IMR-90 (cell line): ENCODE results near the gene ADGRL3. TPM values are rescaled to one million over a fixed set of nuclear protein-coding genes. Genes with fewer than 3 reads are reported as not detected.

Experiments
- ATAC-seq: fragments of 200-7000 bp; cut with Tn5 transposase; 2 replicates; pipeline ENCODE4 v1.9.1; 2020; ENCODE audit warnings: low read depth, mild to moderate bottlenecking, moderate library complexity
- BruUV-seq: library from RNA; stranded (reverse); fragments of 400-500 nt; replicated peaks from 2 replicates; lab custom pipeline; 2021; lab: Mats Ljungman, UMichigan
- CTCF ChIA-PET: fragments of 300-600 bp; formaldehyde crosslinking; extraction: SDS; loops from one replicate; lab custom pipeline; 2021; ENCODE audit warnings: antibody characterized with exemption; lab: Yijun Ruan, JAX
- POLR2A ChIA-PET: fragments of 300-600 bp; sonication (Branson Sonifier 250); formaldehyde crosslinking; loops from one replicate; lab custom pipeline; 2022; ENCODE audit warnings: antibody characterized with exemption; ENCODE audit not compliant: unreplicated experiment; lab: Charles Lee
- DNase-seq: peaks from one replicate; pipeline ENCODE4 v3.0.0; 2013
- H2AFZ ChIP-seq: replicated peaks from 2 replicates; pipeline ENCODE3; 2013; ENCODE audit warnings: low read length, mild to moderate bottlenecking; ENCODE audit not compliant: poor library complexity
- H2AK5ac ChIP-seq: 2 replicates; pipeline ENCODE4 v1.6.1; 2013; ENCODE audit warnings: low read depth, low read length, inconsistent platforms
- H2AK9ac ChIP-seq: replicated peaks from 2 replicates; pipeline ENCODE3; 2013; ENCODE audit warnings: mild to moderate bottlenecking, low read depth, low read length, moderate library complexity; ENCODE audit not compliant: poor library complexity
- H2BK120ac ChIP-seq: 2 replicates; pipeline ENCODE4 v1.6.1; 2013; ENCODE audit warnings: low read depth, low read length, inconsistent platforms
- H2BK15ac ChIP-seq: 3 replicates; pipeline ENCODE4 v1.6.1; 2013; ENCODE audit warnings: low read depth, low read length, inconsistent platforms
- H2BK20ac ChIP-seq: 2 replicates; pipeline ENCODE4 v1.6.1; 2013; ENCODE audit warnings: low read depth, mild to moderate bottlenecking, inconsistent platforms, low read length, moderate library complexity
- H2BK5ac ChIP-seq: 2 replicates; pipeline ENCODE4 v1.6.1; 2013; ENCODE audit warnings: mild to moderate bottlenecking, low read depth, low read length, inconsistent platforms; ENCODE audit not compliant: poor library complexity, severe bottlenecking
- H3K14ac ChIP-seq: replicated peaks from 2 replicates; pipeline ENCODE4 v1.6.1; 2013; ENCODE audit warnings: low read depth, low read length, inconsistent platforms
- H3K18ac ChIP-seq: 2 replicates; pipeline ENCODE4 v1.6.1; 2013; ENCODE audit warnings: low read depth, low read length, control low read depth
- H3K23ac ChIP-seq: 2 replicates; pipeline ENCODE4 v1.6.1; 2013; ENCODE audit warnings: low read depth, low read length, inconsistent platforms
- H3K27ac ChIP-seq: 2 replicates; pipeline ENCODE4 v1.5.1; 2013; ENCODE audit warnings: mild to moderate bottlenecking, control low read depth, low read length; ENCODE audit not compliant: insufficient read depth
- H3K27me3 ChIP-seq: 2 replicates; pipeline ENCODE4 v1.6.1; 2013; ENCODE audit warnings: low read length; ENCODE audit not compliant: control insufficient read depth, insufficient read depth
- H3K36me3 ChIP-seq: 2 replicates; pipeline ENCODE4 v1.6.1; 2013; ENCODE audit warnings: low read length, mixed read lengths; ENCODE audit not compliant: control insufficient read depth, insufficient read depth
- H3K4ac ChIP-seq: 2 replicates; pipeline ENCODE4 v1.6.1; 2013; ENCODE audit warnings: low read depth, low read length, inconsistent platforms
- H3K4me1 ChIP-seq: 2 replicates; pipeline ENCODE4 v1.6.1; 2013; ENCODE audit warnings: low read length, mixed read lengths; ENCODE audit not compliant: control insufficient read depth, insufficient read depth
- H3K4me2 ChIP-seq: 2 replicates; pipeline ENCODE4 v1.6.1; 2013; ENCODE audit warnings: low read depth, mild to moderate bottlenecking, control low read depth, low read length, moderate library complexity
- H3K4me3 ChIP-seq: 2 replicates; pipeline ENCODE4 v1.5.1; 2013; ENCODE audit warnings: low read depth, mild to moderate bottlenecking, control low read depth, low read length, moderate library complexity; ENCODE audit not compliant: insufficient read depth
- H3K56ac ChIP-seq: 2 replicates; pipeline ENCODE4 v1.6.1; 2013; ENCODE audit warnings: low read length, inconsistent platforms; ENCODE audit not compliant: insufficient read depth; ENCODE audit errors: extremely low read depth
- H3K79me1 ChIP-seq, 2 experiments: 2 replicates each; pipeline ENCODE4 v1.6.1; 2013; ENCODE audit warnings: low read length in 2 of 2, inconsistent platforms in 1 of 2, low read depth in 1 of 2
- H3K9ac ChIP-seq: 2 replicates; pipeline ENCODE4 v1.6.1; 2013; ENCODE audit warnings: low read depth, low read length, control low read depth
- H3K9me1 ChIP-seq: 2 replicates; pipeline ENCODE4 v1.6.1; 2013; ENCODE audit warnings: low read length, inconsistent platforms; ENCODE audit not compliant: insufficient read depth
- H3K9me3 ChIP-seq: 2 replicates; pipeline ENCODE4 v1.6.1; 2013; ENCODE audit warnings: low read length; ENCODE audit not compliant: control insufficient read depth, insufficient read depth
- H4K20me1 ChIP-seq: 2 replicates; pipeline ENCODE4 v1.6.1; 2013; ENCODE audit warnings: low read length, inconsistent platforms; ENCODE audit not compliant: insufficient read depth
- H4K5ac ChIP-seq: 2 replicates; pipeline ENCODE4 v1.6.1; 2013; ENCODE audit warnings: mild to moderate bottlenecking, low read depth, low read length, control low read depth
- H4K8ac ChIP-seq, 2 experiments: 2 replicates each; pipeline ENCODE4 v1.6.1; 2013; ENCODE audit warnings: low read depth in 2 of 2, low read length in 2 of 2, control low read depth in 1 of 2, inconsistent platforms in 1 of 2
- H4K91ac ChIP-seq: 2 replicates; pipeline ENCODE4 v1.6.1; 2013; ENCODE audit warnings: low read depth, low read length, inconsistent platforms; ENCODE audit not compliant: insufficient read depth
- CEBPB ChIP-seq: IDR thresholded peaks from 2 replicates; pipeline ENCODE4 v1.6.1; 2012; ENCODE audit warnings: low read depth, low read length, improper control_type of control experiment
- CHD1 ChIP-seq: IDR thresholded peaks from 2 replicates; pipeline ENCODE4 v1.6.1; 2012; ENCODE audit warnings: low read depth, low read length, improper control_type of control experiment
- CTCF ChIP-seq: conservative IDR thresholded peaks from 2 replicates; pipeline ENCODE4 v1.5.1; 2012; ENCODE audit warnings: mild to moderate bottlenecking, low read depth, low read length, improper control_type of control experiment
- ELK1 ChIP-seq: fragments of 150-350 bp; IDR thresholded peaks from 2 replicates; pipeline ENCODE4 v1.6.1; 2016; ENCODE audit warnings: low read depth, mild to moderate bottlenecking, low read length, moderate library complexity, borderline replicate concordance
- FOS ChIP-seq: fragments of 150-350 bp; IDR thresholded peaks from 2 replicates; pipeline ENCODE4 v1.6.1; 2016; ENCODE audit warnings: low read depth, low read length
- MAFK ChIP-seq: IDR thresholded peaks from 2 replicates; pipeline ENCODE4 v1.6.1; 2012; ENCODE audit warnings: low read depth, low read length, improper control_type of control experiment
- MAZ ChIP-seq: IDR thresholded peaks from 2 replicates; pipeline ENCODE4 v1.6.1; 2012; ENCODE audit warnings: low read depth, mild to moderate bottlenecking, low read length, improper control_type of control experiment, moderate library complexity, borderline replicate concordance
- POLR2A ChIP-seq: IDR thresholded peaks from 2 replicates; pipeline ENCODE4 v1.6.1; 2012; ENCODE audit warnings: mild to moderate bottlenecking, low read depth, low read length
- RCOR1 ChIP-seq: IDR thresholded peaks from 2 replicates; pipeline ENCODE4 v1.6.1; 2012; ENCODE audit warnings: mild to moderate bottlenecking, low read length, improper control_type of control experiment; ENCODE audit not compliant: insufficient replicate concordance
- SMC3 ChIP-seq: fragments of 150-350 bp; IDR thresholded peaks from 2 replicates; pipeline ENCODE4 v1.6.1; 2016; ENCODE audit warnings: low read depth, mild to moderate bottlenecking, antibody characterized with exemption, low read length, moderate library complexity
- WGBS, 2 experiments: methylation state at CpG; one replicate each; pipeline versions ENCODE4 v1.1.5 to v1.1.7; 2013; ENCODE audit warnings: missing lambda C conversion rate in 2 of 2; ENCODE audit not compliant: insufficient read length in 1 of 2; ENCODE audit errors: extremely low coverage in 2 of 2; 5-methylcytosine and 5-hydroxymethylcytosine counted together
- dilution Hi-C: fragments of 300-500 bp; cut with HindIII; formaldehyde crosslinking; loops from one replicate; pipeline ENCODE4 v1.14.3; 2018; ENCODE audit warnings: low sequenced_read_pairs; ENCODE audit not compliant: unreplicated experiment
- in situ Hi-C: fragments of 300-500 bp; cut with MboI; formaldehyde crosslinking; loops from 3 replicates; pipeline ENCODE4 v1.14.3; 2019; ENCODE audit warnings: low sequenced_read_pairs, inconsistent platforms, mixed read lengths
- intact Hi-C: fragments of 100-400 bp; cut with micrococcal nuclease; formaldehyde crosslinking; loops from 2 replicates; pipeline ENCODE4 v1.10.0; 2022
- polyA plus RNA-seq, 3 experiments: library from polyadenylated mRNA; depleted of rRNA; stranded (reverse); fragments of >200 nt; gene quantifications; 2 replicates each; pipeline ENCODE4 v1.2.3, GENCODE V29; 2012; ENCODE audit warnings: low replicate concordance in 1 of 3
- total RNA-seq: library from RNA; depleted of rRNA; stranded (reverse); fragments of >200 nt; gene quantifications from 2 replicates; pipeline ENCODE4 v1.2.3, GENCODE V29; 2012

The ADGRL3 gene
- total and polyA plus RNA-seq, 2 of the 4 experiments (the other 2 are of a cell fraction): 0.46 to 2.5 TPM

GRCh38 chr4:61531188-61531587 lies 331.1 kb downstream of the ADGRL3 start:
- Histone ChIP-seq H3K9me3 (no peaks in the 10 kb centered on the region), H2BK120ac (no peak overlapping the region), H3K79me1 (no peaks in the 10 kb centered on the region), H4K91ac (no peak overlapping the region), H3K9me1 (no peaks in the 10 kb centered on the region), H3K36me3 (no peaks in the 10 kb centered on the region), H3K56ac (no peak overlapping the region), H3K18ac (no peak overlapping the region), H3K14ac (no peak overlapping the region), H4K8ac (no peak overlapping the region), H3K23ac (no peak overlapping the region), H2BK5ac (no peak overlapping the region), H4K5ac (no peak overlapping the region), H2AK5ac (no peak overlapping the region), H3K4me2 (no peak overlapping the region), H3K9ac (no peak overlapping the region), H3K4ac (no peak overlapping the region), H2AFZ (no peak overlapping the region), H2AK9ac (no peak overlapping the region), H2BK20ac (no peak overlapping the region), H3K4me3 (no peak overlapping the region), H2BK15ac (no peak overlapping the region), H4K20me1 (no peaks in the 10 kb centered on the region), H3K4me1 (no peaks in the 10 kb centered on the region), H3K27me3 (no peaks in the 10 kb centered on the region), H3K27ac (no peak overlapping the region)
- no peak for ATAC-seq
- in situ Hi-C loops: no loop called here
- TF ChIP-seq MAFK (no peak), MAZ (no peak), ELK1 (no peak), FOS (no peak), RCOR1 (no peak), POLR2A (no peak), SMC3 (no peak), CEBPB (no peak), CHD1 (no peak), CTCF (no peak)
- CTCF ChIA-PET: interaction anchor here (0.6 kb wide), 1 partner anchor 10 kb away, joined by 5 read pairs; no protein-coding TSS in a partner anchor
- no CpG with 5 or more reads among the region's 5 CpGs for WGBS, 2 experiments
- BruUV-seq: no TSS peak
- intact Hi-C loops: no loop called here
- POLR2A ChIA-PET: no interaction called here
- dilution Hi-C loops: no loop called here
- DNase-seq: no peak
